OCI-LY7 (cell line): Measurements from ENCODE around the gene DAP.

Experiments used
- EZH2phosphoT487 ChIP-seq: fragments of 200-600 bp; sonication (generic); IDR thresholded peaks from 2 replicates; pipeline ENCODE4 v1.6.1; 2018; ENCODE audit warnings: low read depth, borderline replicate concordance, mild to moderate bottlenecking, mixed run types, antibody characterized with exemption, low read length, moderate library complexity, mixed read lengths
- TF ChIP-seq, protein P1 (sequence below): fragments of 200-600 bp; sonication (generic); conservative IDR thresholded peaks from 2 replicates; pipeline ENCODE4 v1.5.1; 2014; ENCODE audit warnings: mild to moderate bottlenecking, antibody characterized with exemption, low read length, moderate library complexity, mixed read lengths

DNA sequence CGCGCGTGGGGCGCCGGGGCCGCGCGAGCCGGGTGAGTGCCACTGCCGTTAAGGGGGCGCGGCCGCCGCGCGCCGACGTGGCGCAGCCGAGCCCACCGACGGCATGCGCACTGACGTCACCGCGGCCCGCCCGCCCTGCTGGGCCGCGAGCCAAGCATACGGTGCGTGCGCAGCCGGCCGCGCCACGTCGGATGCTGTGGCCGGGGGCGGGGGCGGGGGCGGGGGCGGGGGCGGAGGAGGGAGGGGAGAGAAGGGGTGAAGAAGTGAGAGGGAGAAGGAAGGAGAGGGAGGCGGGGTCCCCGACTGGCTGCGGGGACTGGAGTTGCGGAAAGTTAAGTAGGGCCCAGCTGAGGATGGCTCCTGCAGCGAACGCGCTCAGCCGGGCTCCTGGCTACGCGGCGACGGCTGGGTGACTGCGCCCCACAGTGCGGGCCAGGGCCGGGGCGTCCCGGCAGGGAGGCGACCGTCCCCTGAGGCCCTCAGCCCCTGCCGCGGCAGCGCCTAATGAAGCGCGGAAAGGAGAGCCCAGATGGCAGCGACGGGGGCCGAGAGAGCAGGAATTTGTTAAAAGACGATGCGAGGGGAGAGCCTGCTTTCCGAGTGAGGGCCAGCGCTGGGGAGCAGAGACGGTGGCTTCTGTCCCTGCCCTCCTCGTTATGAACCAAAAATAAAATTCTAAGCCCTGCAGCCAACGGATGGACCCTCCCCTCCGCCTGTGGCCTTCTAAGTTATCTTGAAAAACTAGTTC is at the start of gene DAP:
- TF ChIP-seq, protein P1, sequence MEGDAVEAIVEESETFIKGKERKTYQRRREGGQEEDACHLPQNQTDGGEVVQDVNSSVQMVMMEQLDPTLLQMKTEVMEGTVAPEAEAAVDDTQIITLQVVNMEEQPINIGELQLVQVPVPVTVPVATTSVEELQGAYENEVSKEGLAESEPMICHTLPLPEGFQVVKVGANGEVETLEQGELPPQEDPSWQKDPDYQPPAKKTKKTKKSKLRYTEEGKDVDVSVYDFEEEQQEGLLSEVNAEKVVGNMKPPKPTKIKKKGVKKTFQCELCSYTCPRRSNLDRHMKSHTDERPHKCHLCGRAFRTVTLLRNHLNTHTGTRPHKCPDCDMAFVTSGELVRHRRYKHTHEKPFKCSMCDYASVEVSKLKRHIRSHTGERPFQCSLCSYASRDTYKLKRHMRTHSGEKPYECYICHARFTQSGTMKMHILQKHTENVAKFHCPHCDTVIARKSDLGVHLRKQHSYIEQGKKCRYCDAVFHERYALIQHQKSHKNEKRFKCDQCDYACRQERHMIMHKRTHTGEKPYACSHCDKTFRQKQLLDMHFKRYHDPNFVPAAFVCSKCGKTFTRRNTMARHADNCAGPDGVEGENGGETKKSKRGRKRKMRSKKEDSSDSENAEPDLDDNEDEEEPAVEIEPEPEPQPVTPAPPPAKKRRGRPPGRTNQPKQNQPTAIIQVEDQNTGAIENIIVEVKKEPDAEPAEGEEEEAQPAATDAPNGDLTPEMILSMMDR = no peak
- no peak for TF ChIP-seq EZH2phosphoT487
